HepG2 (cell line): ENCODE measurements around the gene TOMM7. TPM values are rescaled to one million over a fixed set of nuclear protein-coding genes. Genes with fewer than 3 reads are reported as not detected.

ENCODE experiments used
- ATAC-seq: fragments of 200-7000 bp; cut with Tn5 transposase; 3 replicates; pipeline ENCODE4 v1.9.1; 2020; ENCODE audit warnings: mild to moderate bottlenecking, moderate library complexity
- BruUV-seq: library from RNA; stranded (reverse); fragments of 400-500 nt; replicated peaks from 2 replicates; lab custom pipeline; 2021; lab: Mats Ljungman, UMichigan
- CTCF ChIA-PET: fragments of 300-600 bp; formaldehyde crosslinking; extraction: SDS; loops from one replicate; lab custom pipeline; 2021; ENCODE audit warnings: low total read pairs, inconsistent platforms, low intra/inter-chr PET ratio; lab: Yijun Ruan, JAX
- POLR2A ChIA-PET: fragments of 350-600 bp; sonication (Branson Sonifier 250); formaldehyde crosslinking; loops from one replicate; lab custom pipeline; 2020; ENCODE audit warnings: antibody characterized with exemption, inconsistent platforms; lab: Yijun Ruan, JAX
- DNase-seq: peaks from one replicate; pipeline ENCODE4 v3.0.0-alpha.2; 2015; ENCODE audit warnings: low spot score
- FAIRE-seq: peaks from 3 replicates; lab custom pipeline; 2011; peaks lifted over from hg19 to GRCh38; lab: Jason Lieb, UNC
- H2AFZ ChIP-seq: one replicate; pipeline ENCODE4 v1.6.1; 2011; ENCODE audit warnings: low read length, inconsistent platforms
- H3K27ac ChIP-seq: fragments of 300-600 bp; 3 replicates; pipeline ENCODE4 v1.8.0; 2011; ENCODE audit warnings: mixed run types, mild to moderate bottlenecking, mixed read lengths, low read length, inconsistent platforms; ENCODE audit not compliant: insufficient read depth; ENCODE audit errors: extremely low read length
- H3K27me3 ChIP-seq, 2 experiments: fragments of 200-600 bp in 1 of 2; 2 replicates in 1 of 2; 3 replicates in 1 of 2; pipeline versions ENCODE4 v1.6.0 to v1.8.0; 2011; ENCODE audit warnings: low read length in 2 of 2, mild to moderate bottlenecking in 2 of 2, moderate library complexity in 2 of 2, inconsistent platforms in 1 of 2; ENCODE audit not compliant: insufficient read depth in 2 of 2, control insufficient read depth in 1 of 2
- H3K36me3 ChIP-seq, 2 experiments: fragments of 200-600 bp in 1 of 2; replicated peaks in 1 of 2; 2 replicates in 1 of 2; 3 replicates in 1 of 2; pipeline versions ENCODE4 v1.5.1 to v1.8.0; 2011; ENCODE audit warnings: low read length in 2 of 2, inconsistent platforms in 1 of 2; ENCODE audit not compliant: insufficient read depth in 2 of 2, control insufficient read depth in 1 of 2
- H3K4me1 ChIP-seq: 2 replicates; pipeline ENCODE4 v1.5.1; 2012; ENCODE audit warnings: low read length, inconsistent platforms; ENCODE audit not compliant: insufficient read depth
- H3K4me2 ChIP-seq: 2 replicates; pipeline ENCODE4 v1.6.0; 2011; ENCODE audit warnings: low read depth, low read length, inconsistent platforms
- H3K4me3 ChIP-seq, 3 experiments: fragments of 200-600 bp in 1 of 3; sonication (generic), shearing (Covaris generic) in 1 of 3; replicated peaks in 1 of 3; 2 replicates each; pipeline ENCODE4 v1.5.1; 2011 to 2016; ENCODE audit warnings: low read length in 3 of 3, inconsistent platforms in 2 of 3, low read depth in 2 of 3, mild to moderate bottlenecking in 2 of 3, control low read depth in 1 of 3, mixed read lengths in 1 of 3; ENCODE audit not compliant: insufficient read depth in 1 of 3
- H3K79me2 ChIP-seq: one replicate; pipeline ENCODE4 v1.6.1; 2011; ENCODE audit warnings: low read length, inconsistent platforms; ENCODE audit not compliant: insufficient read depth
- H3K9ac ChIP-seq: 2 replicates; pipeline ENCODE4 v1.6.0; 2011; ENCODE audit warnings: mild to moderate bottlenecking, low read depth, low read length, inconsistent platforms; ENCODE audit not compliant: insufficient read depth
- H3K9me3 ChIP-seq: 2 replicates; pipeline ENCODE4 v1.5.1; 2012; ENCODE audit warnings: mild to moderate bottlenecking, low read length
- H4K20me1 ChIP-seq: 2 replicates; pipeline ENCODE4 v1.6.0; 2011; ENCODE audit warnings: inconsistent platforms, mild to moderate bottlenecking, low read length, moderate library complexity; ENCODE audit not compliant: insufficient read depth
- ARHGAP35 ChIP-seq: sonication (generic); formaldehyde crosslinking; IDR thresholded peaks from 2 replicates; pipeline ENCODE4 v1.9.0; 2022; ENCODE audit warnings: mild to moderate bottlenecking, inconsistent platforms, moderate library complexity, missing genetic modification reagents, borderline replicate concordance
- BRD4 ChIP-seq: sonication (generic); formaldehyde crosslinking; IDR thresholded peaks from 2 replicates; pipeline ENCODE4 v1.4.0; 2020; ENCODE audit warnings: missing genetic modification reagents
- HNRNPUL1 ChIP-seq: fragments of 200-400 bp; formaldehyde crosslinking; IDR thresholded peaks from 2 replicates; pipeline ENCODE4 v1.6.1; 2017; ENCODE audit warnings: low read depth, mild to moderate bottlenecking, low read length, moderate library complexity
- MIXL1 ChIP-seq: IDR thresholded peaks from 2 replicates; pipeline ENCODE4 v1.6.1; 2016
- MLLT10 ChIP-seq: sonication (generic); formaldehyde crosslinking; IDR thresholded peaks from 2 replicates; pipeline ENCODE4 v1.4.0; 2020; ENCODE audit warnings: missing genetic modification reagents
- SYNCRIP ChIP-seq: fragments of 200-400 bp; formaldehyde crosslinking; IDR thresholded peaks from 2 replicates; pipeline ENCODE4 v1.6.1; 2018; ENCODE audit warnings: mild to moderate bottlenecking, low read depth, low read length; ENCODE audit not compliant: insufficient read depth
- ZFP41 ChIP-seq: sonication (generic); formaldehyde crosslinking; IDR thresholded peaks from 2 replicates; pipeline ENCODE4 v1.4.0; 2020; ENCODE audit warnings: mild to moderate bottlenecking, missing genetic modification reagents, borderline replicate concordance
- WGBS: methylation state at CpG from one replicate; pipeline ENCODE4 v1.1.6; 2017; ENCODE audit warnings: low lambda C conversion rate; 5-methylcytosine and 5-hydroxymethylcytosine counted together
- in situ Hi-C: cut with HindIII; loops from 2 replicates; pipeline ENCODE4 v1.10.0; 2017; ENCODE audit warnings: low pct_unique_long_range_greater_than_20kb; ENCODE audit not compliant: extremely low pct_ligation_motif_present
- intact Hi-C: fragments of 100-400 bp; cut with micrococcal nuclease; formaldehyde crosslinking; loops from one replicate; pipeline ENCODE4 v1.10.0; 2022; ENCODE audit not compliant: unreplicated experiment
- polyA plus RNA-seq, 8 experiments: library from polyadenylated mRNA; depleted of rRNA in 3 of 8; stranded (reverse) in 7 of 8; unstranded in 1 of 8; fragments of >200 nt; fragmentation: Illumina TruSeq in 4 of 8; extraction: Trizol in 4 of 8; gene quantifications; 2 replicates each; pipeline versions ENCODE4 v1.2.1 to v1.2.3, GENCODE V29; 2011 to 2016; ENCODE audit warnings: low read depth in 4 of 8, missing spikeins in 1 of 8, mixed read lengths in 1 of 8; ENCODE audit not compliant: insufficient read depth in 1 of 8
- total RNA-seq, 5 experiments: library from RNA; depleted of rRNA; stranded (reverse); fragments of >200 nt; fragmentation: Illumina TruSeq; extraction: Trizol; gene quantifications; 2 replicates each; pipeline ENCODE4 v1.2.3, GENCODE V29; 2016; ENCODE audit warnings: low read depth in 1 of 5
- TF ChIP-seq, protein P1 (sequence below), 2 experiments: sonication (generic) in 1 of 2; formaldehyde crosslinking in 1 of 2; IDR thresholded peaks; 2 replicates each; pipeline versions ENCODE4 v1.5.1 to v1.6.1; 2011 to 2020; ENCODE audit warnings: borderline replicate concordance in 1 of 2, low read depth in 1 of 2, low read length in 1 of 2, mild to moderate bottlenecking in 1 of 2, missing genetic modification reagents in 1 of 2, moderate library complexity in 1 of 2
- TF ChIP-seq, protein P2 (sequence below): sonication (generic); formaldehyde crosslinking; IDR thresholded peaks from 2 replicates; pipeline ENCODE4 v1.4.0; 2020; ENCODE audit warnings: mild to moderate bottlenecking, low read depth, missing genetic modification reagents
- TF ChIP-seq, protein P3 (sequence below): sonication (generic); formaldehyde crosslinking; IDR thresholded peaks from 2 replicates; pipeline ENCODE4 v1.4.0; 2020; ENCODE audit warnings: mild to moderate bottlenecking, missing genetic modification reagents

Gene TOMM7
- total and polyA plus RNA-seq, 2 of the 13 experiments (the other 11 are each of a cell fraction or from before 2014, with no cell fraction given), result 251 to 369 TPM

DNA sequence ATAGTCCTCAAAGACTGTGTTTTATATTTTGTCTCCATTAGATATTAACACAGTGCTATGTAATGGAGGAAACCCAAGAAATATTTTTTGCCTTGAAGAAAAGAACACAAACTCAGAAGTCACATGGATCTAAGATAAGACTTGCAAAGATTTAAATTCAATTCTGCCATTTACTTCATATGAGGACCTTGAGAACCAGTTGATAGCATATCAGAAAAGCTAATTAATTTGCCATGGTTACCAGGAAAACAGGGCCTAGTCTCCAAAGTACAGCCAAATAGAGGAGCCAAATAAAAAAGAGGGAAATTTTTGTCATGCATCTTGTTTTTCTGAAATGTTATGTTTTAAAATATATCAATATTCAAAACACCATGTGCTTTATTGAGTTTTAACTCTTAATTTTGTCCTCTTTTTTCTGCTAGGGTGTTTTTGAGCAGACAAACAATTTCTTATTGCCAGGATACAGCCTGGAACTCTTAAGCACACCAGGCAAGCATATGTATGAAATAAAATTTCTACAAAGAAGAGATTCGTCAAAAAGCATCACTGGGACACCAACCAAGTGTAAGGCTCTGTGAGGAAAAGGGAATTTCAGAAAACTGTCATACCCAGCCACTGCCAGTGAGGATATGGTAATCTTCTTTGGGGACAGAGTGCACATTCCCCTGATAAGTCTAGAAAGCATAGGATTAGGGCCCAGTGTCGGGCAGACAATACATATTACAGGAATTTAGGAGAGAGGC lies 10.6 kb upstream of the TOMM7 start:
- WGBS, result 0% methylated on average over 2 of the region's 2 CpGs
- Histone ChIP-seq H3K27ac (no peak overlapping the region), H3K9ac (no peak overlapping the region), H3K36me3 (no peaks in the 10 kb centered on the region), H4K20me1 (no peaks in the 10 kb centered on the region), H2AFZ (no peak overlapping the region), H3K4me3 (no peak overlapping the region), H3K4me1 (no peaks in the 10 kb centered on the region), H3K79me2 (no peaks in the 10 kb centered on the region), H3K27me3 (peaks cover 0 to 1% of the 10 kb centered on the region in 2 experiments; a peak in 1 of 5 replicates), H3K9me3 (no peaks in the 10 kb centered on the region), H3K4me2 (no peak overlapping the region)
- DNase-seq (no peak), FAIRE-seq (no peak), ATAC-seq (no peak)
- ChIA-PET POLR2A (no interaction called here), CTCF (no interaction called here)
- intact Hi-C loops (no loop called here), in situ Hi-C loops (no loop called here)
- no TSS peak for BruUV-seq
- TF ChIP-seq SYNCRIP (no peak), ARHGAP35 (CRISPR knock-in tag) (no peak), BRD4 (no peak), ZFP41 (CRISPR knock-in tag) (no peak), MLLT10 (CRISPR knock-in tag) (no peak), HNRNPUL1 (no peak), MIXL1 (CRISPR knock-in tag) (no peak)
- TF ChIP-seq, protein P1, sequence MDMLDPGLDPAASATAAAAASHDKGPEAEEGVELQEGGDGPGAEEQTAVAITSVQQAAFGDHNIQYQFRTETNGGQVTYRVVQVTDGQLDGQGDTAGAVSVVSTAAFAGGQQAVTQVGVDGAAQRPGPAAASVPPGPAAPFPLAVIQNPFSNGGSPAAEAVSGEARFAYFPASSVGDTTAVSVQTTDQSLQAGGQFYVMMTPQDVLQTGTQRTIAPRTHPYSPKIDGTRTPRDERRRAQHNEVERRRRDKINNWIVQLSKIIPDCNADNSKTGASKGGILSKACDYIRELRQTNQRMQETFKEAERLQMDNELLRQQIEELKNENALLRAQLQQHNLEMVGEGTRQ (IDR thresholded peaks at IDR 0.05; ENCODE audit: low read depth, low read length), result no peak
- TF ChIP-seq, protein P1 (CRISPR knock-in tag; IDR thresholded peaks at IDR 0.05; ENCODE audit: borderline replicate concordance), result no peak
- TF ChIP-seq, protein P2, sequence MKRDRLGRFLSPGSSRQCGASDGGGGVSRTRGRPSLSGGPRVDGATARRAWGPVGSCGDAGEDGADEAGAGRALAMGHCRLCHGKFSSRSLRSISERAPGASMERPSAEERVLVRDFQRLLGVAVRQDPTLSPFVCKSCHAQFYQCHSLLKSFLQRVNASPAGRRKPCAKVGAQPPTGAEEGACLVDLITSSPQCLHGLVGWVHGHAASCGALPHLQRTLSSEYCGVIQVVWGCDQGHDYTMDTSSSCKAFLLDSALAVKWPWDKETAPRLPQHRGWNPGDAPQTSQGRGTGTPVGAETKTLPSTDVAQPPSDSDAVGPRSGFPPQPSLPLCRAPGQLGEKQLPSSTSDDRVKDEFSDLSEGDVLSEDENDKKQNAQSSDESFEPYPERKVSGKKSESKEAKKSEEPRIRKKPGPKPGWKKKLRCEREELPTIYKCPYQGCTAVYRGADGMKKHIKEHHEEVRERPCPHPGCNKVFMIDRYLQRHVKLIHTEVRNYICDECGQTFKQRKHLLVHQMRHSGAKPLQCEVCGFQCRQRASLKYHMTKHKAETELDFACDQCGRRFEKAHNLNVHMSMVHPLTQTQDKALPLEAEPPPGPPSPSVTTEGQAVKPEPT (CRISPR knock-in tag), result no peak
- TF ChIP-seq, protein P3, sequence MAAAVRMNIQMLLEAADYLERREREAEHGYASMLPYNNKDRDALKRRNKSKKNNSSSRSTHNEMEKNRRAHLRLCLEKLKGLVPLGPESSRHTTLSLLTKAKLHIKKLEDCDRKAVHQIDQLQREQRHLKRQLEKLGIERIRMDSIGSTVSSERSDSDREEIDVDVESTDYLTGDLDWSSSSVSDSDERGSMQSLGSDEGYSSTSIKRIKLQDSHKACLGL (CRISPR knock-in tag), result no peak
